ENCODE data around the gene PHKG2.
"Not testable (repeated sequence)": the region's sequence is repeated elsewhere in the genome, so short reads cannot be mapped to it uniquely, and the experiment has no call there.

DNA sequence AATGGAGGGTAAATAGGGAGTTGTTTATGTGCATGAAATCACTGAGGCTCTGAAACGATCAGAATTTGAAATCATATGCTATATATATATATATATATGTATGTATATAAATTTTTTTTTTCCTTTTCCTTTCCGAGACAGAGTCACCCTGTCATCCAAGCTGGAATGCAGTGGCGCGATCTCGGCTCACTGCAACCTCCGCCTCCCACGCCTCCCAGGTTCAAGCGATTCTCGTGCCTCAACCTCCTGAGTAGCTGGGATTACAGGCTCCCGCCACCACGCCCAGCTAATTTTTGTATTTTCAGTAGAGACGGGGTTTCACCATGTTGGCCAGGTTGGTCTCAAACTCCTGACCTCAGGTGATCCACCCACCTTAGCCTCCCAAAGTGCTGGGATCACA is 45.2 kb upstream of the PHKG2 start:
- TF ChIP-seq EP300, CTCF, POLR2AphosphoS5 (IDR thresholded peaks at IDR 0.05): not testable (repeated sequence)
